Measurements from ENCODE around the gene SLC6A19. TPM values are rescaled to one million over a fixed set of nuclear protein-coding genes. Genes with fewer than 3 reads are reported as not detected.

Gene SLC6A19
- polyA plus RNA-seq, 3 donors: not detected

- no peak overlapping the region for H3K9ac ChIP-seq (ENCODE audit: insufficient read depth, low read length, poor library complexity, severe bottlenecking)
- H4K20me1 ChIP-seq (ENCODE audit: insufficient read depth, low read length): no peaks in the 10 kb centered on the region
- TF ChIP-seq CTCF (IDR thresholded peaks at IDR 0.05): no peak
- H3K9me3 Mint-ChIP-seq: peaks cover 0 to 2% (median 0%) of the 10 kb centered on the region in 7 donors
- no peaks in the 10 kb centered on the region for H3K9me3 ChIP-seq (replicated peaks in 1 of 2; ENCODE audit: control insufficient read depth in 1 of 2, insufficient read depth in 1 of 2, low read length in 2 of 2)
- no peak overlapping the region for H3K4me3 Mint-ChIP-seq
- H3K4me3 ChIP-seq (replicated peaks in 1 of 3; ENCODE audit: low read depth in 2 of 3, low read length in 3 of 3): no peak overlapping the region
- DNase-seq: no peak
- peaks cover 0 to 14% of the 10 kb centered on the region in 2 donors for H3K27me3 ChIP-seq (ENCODE audit: control insufficient read depth in 2 of 2, insufficient read depth in 2 of 2, low read length in 2 of 2)
- intact Hi-C loops (cut with micrococcal nuclease): no loop called here
- H3K36me3 Mint-ChIP-seq: no peaks in the 10 kb centered on the region
- no peaks in the 10 kb centered on the region for H3K36me3 ChIP-seq (replicated peaks in 1 of 2; ENCODE audit: control insufficient read depth in 1 of 2, insufficient read depth in 2 of 2, low read length in 2 of 2)
- 55% methylated on average over 9 of the region's 10 CpGs for WGBS (ENCODE audit: insufficient coverage)
- no peak overlapping the region for H3K4me2 ChIP-seq (replicated peaks; ENCODE audit: extremely low read depth, low read length, poor library complexity, severe bottlenecking)
- no peak overlapping the region for H2AFZ ChIP-seq (ENCODE audit: insufficient read depth, low read depth, low read length, poor library complexity, severe bottlenecking)
- peaks cover 0 to 26% (median 2%) of the 10 kb centered on the region in 3 donors for H3K27me3 Mint-ChIP-seq (ENCODE audit: low read depth in 3 of 3)
- H3K79me2 ChIP-seq (ENCODE audit: insufficient read depth, low read length): no peaks in the 10 kb centered on the region
- no peak overlapping the region for H3K27ac Mint-ChIP-seq
- no peak overlapping the region for H3K27ac ChIP-seq (ENCODE audit: low read depth in 1 of 2, low read length in 2 of 2)
- H3K4me1 Mint-ChIP-seq: no peaks in the 10 kb centered on the region
- H3K4me1 ChIP-seq (ENCODE audit: control insufficient read depth in 1 of 2, insufficient read depth in 2 of 2, low read length in 2 of 2): no peaks in the 10 kb centered on the region
Observed at GRCh38 chr5:1244976-1245375, 43.6 kb downstream of the SLC6A19 start.

GRCh38 chr5:1245905-1246576 lies 44.6 kb downstream of the SLC6A19 start:
- intact Hi-C loops (cut with micrococcal nuclease): no loop called here
- no peaks in the 10 kb centered on the region for H3K79me2 ChIP-seq (ENCODE audit: insufficient read depth, low read length)
- no peak overlapping the region for H3K27ac ChIP-seq (ENCODE audit: low read depth in 1 of 2, low read length in 2 of 2)
- Mint-ChIP-seq H3K4me1 (no peaks in the 10 kb centered on the region), H3K4me3 (peak overlapping the region in 1 of 2 donors; percentile 60), H3K27ac (no peak overlapping the region), H3K9me3 (peaks cover 0 to 2% (median 0%) of the 10 kb centered on the region in 7 donors), H3K36me3 (no peaks in the 10 kb centered on the region), H3K27me3 (ENCODE audit: low read depth in 3 of 3) (peaks cover 2 to 26% (median 4%) of the 10 kb centered on the region in 3 donors)
- H3K9me3 ChIP-seq (replicated peaks in 1 of 2; ENCODE audit: control insufficient read depth in 1 of 2, insufficient read depth in 1 of 2, low read length in 2 of 2): no peaks in the 10 kb centered on the region
- no peaks in the 10 kb centered on the region for H3K4me1 ChIP-seq (ENCODE audit: control insufficient read depth in 1 of 2, insufficient read depth in 2 of 2, low read length in 2 of 2)
- no peak overlapping the region for H3K4me3 ChIP-seq (replicated peaks in 1 of 3; ENCODE audit: low read depth in 2 of 3, low read length in 3 of 3)
- no peaks in the 10 kb centered on the region for H3K36me3 ChIP-seq (replicated peaks in 1 of 2; ENCODE audit: control insufficient read depth in 1 of 2, insufficient read depth in 2 of 2, low read length in 2 of 2)
- WGBS (ENCODE audit: insufficient coverage): 28% methylated on average over 58 of the region's 58 CpGs
- H3K9ac ChIP-seq (ENCODE audit: insufficient read depth, low read length, poor library complexity, severe bottlenecking): no peak overlapping the region
- H2AFZ ChIP-seq (ENCODE audit: insufficient read depth, low read depth, low read length, poor library complexity, severe bottlenecking): no peak overlapping the region
- DNase-seq: no peak
- H3K4me2 ChIP-seq (replicated peaks; ENCODE audit: extremely low read depth, low read length, poor library complexity, severe bottlenecking): no peak overlapping the region
- TF ChIP-seq CTCF (IDR thresholded peaks at IDR 0.05): no peak
- peaks cover 0 to 14% of the 10 kb centered on the region in 2 donors for H3K27me3 ChIP-seq (ENCODE audit: control insufficient read depth in 2 of 2, insufficient read depth in 2 of 2, low read length in 2 of 2)
- H4K20me1 ChIP-seq (ENCODE audit: insufficient read depth, low read length): no peaks in the 10 kb centered on the region

Data from CD14-positive monocyte (primary cell).